GM23248 (cell line): ENCODE measurements around the gene TTYH1.

ENCODE experiments used
- EZH2 ChIP-seq: fragments of 200-600 bp; sonication (generic); IDR thresholded peaks from 2 replicates; pipeline ENCODE4 v1.6.1; 2018; ENCODE audit warnings: antibody characterized with exemption, mild to moderate bottlenecking; ENCODE audit not compliant: insufficient read depth, poor library complexity, severe bottlenecking
- EZH2phosphoT487 ChIP-seq: fragments of 200-600 bp; sonication (generic); IDR thresholded peaks from 2 replicates; pipeline ENCODE4 v1.6.1; 2018; ENCODE audit warnings: antibody characterized with exemption, moderate library complexity, mild to moderate bottlenecking, low read depth; ENCODE audit not compliant: insufficient read depth

DNA sequence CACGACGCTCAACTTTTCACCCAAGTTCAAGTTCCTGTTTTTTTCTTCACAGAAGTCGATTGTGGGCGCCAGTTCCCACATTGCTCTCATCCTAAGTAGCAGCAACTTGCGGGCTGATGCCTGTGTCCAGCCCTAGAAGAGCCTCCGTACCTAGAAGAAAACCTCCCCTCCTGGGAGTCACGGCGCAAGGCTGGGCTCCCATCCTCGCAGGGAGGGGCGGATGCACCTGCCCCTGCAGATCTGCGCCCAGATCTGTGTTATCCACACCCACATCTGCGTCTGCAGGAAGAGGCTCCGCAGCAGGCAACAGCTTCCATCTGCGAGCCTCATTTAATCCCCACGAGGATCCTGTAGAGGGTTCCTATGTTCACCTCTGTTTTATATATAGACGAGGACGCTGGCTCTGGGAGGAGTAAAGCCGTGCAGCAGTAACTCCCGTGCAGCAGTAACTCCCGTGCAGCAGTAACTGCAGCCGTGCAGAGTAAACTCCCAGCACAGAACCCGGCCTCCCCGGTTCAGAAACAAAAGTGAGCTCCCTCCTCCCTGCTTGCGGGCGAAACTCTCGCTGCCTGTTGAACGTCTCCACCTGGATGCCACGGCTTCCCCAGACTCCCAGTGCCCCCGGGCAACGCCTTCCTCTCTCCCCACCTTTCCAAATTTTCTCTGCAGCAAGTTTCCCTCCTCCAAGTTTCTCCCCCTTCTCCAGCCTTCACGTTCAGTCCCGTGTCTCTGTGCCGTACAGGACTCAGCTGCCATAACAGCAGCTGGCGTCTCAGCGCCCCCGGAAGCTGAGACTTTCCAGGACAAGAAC, 27.1 kb upstream of the TTYH1 start:
- TF ChIP-seq EZH2 = no peak
- no peak for TF ChIP-seq EZH2phosphoT487
